Testis (tissue), 2 donors: Measurements from ENCODE around the gene KCP.

Experiments used
- POLR2A ChIP-seq: fragments of 450-650 bp; IDR thresholded peaks from one replicate; pipeline ENCODE4 v1.6.1; 2017; ENCODE audit warnings: antibody characterized with exemption, mild to moderate bottlenecking, moderate library complexity
- TF ChIP-seq, protein P1 (sequence below), 3 experiments: fragments of 450-650 bp in 2 of 3; fragments of 200-600 bp in 1 of 3; sonication (generic) in 1 of 3; IDR thresholded peaks; one replicate each; pipeline ENCODE4 v1.5.1; 2016 to 2019; ENCODE audit warnings: antibody characterized with exemption in 3 of 3, mild to moderate bottlenecking in 2 of 3, moderate library complexity in 1 of 3

DNA sequence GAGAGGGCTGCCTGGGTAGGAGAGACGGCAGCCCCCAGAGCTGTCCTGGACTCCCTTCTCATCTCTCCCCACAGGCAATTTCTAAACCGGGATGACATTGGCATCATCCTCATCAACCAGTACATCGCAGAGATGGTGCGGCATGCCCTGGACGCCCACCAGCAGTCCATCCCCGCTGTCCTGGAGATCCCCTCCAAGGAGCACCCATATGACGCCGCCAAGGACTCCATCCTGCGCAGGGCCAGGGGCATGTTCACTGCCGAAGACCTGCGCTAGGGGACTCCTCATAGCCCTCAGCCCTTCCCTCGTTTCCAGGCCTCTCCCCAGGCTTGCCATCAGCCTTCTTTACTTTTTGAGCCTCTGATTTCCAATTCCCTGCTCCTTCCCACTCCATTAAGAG is 45.2 kb downstream of the KCP start:
- TF ChIP-seq, protein P1, sequence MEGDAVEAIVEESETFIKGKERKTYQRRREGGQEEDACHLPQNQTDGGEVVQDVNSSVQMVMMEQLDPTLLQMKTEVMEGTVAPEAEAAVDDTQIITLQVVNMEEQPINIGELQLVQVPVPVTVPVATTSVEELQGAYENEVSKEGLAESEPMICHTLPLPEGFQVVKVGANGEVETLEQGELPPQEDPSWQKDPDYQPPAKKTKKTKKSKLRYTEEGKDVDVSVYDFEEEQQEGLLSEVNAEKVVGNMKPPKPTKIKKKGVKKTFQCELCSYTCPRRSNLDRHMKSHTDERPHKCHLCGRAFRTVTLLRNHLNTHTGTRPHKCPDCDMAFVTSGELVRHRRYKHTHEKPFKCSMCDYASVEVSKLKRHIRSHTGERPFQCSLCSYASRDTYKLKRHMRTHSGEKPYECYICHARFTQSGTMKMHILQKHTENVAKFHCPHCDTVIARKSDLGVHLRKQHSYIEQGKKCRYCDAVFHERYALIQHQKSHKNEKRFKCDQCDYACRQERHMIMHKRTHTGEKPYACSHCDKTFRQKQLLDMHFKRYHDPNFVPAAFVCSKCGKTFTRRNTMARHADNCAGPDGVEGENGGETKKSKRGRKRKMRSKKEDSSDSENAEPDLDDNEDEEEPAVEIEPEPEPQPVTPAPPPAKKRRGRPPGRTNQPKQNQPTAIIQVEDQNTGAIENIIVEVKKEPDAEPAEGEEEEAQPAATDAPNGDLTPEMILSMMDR (IDR thresholded peaks at IDR 0.05), result no peak
- no peak for TF ChIP-seq POLR2A
